Transverse colon (tissue), 4 donors: ENCODE results near the gene HOXC13. TPM values are rescaled to one million over a fixed set of nuclear protein-coding genes. Genes with fewer than 3 reads are reported as not detected.

Experiments
- DNase-seq: peaks from one replicate; pipeline ENCODE4 v3.0.0-alpha.2; 2019
- H3K27ac ChIP-seq, 4 donors: fragments of 200-600 bp; sonication (generic); 2 replicates each; pipeline ENCODE4 v1.5.1; 2016 to 2018; ENCODE audit warnings: inconsistent platforms in 4 of 4
- H3K27me3 ChIP-seq: fragments of 200-600 bp; sonication (generic); 2 replicates; pipeline ENCODE4 v1.5.1; 2017; ENCODE audit warnings: inconsistent platforms
- H3K36me3 ChIP-seq, 4 donors: fragments of 200-600 bp; sonication (generic); 2 replicates each; pipeline ENCODE4 v1.5.1; 2017 to 2019; ENCODE audit warnings: inconsistent platforms in 4 of 4
- H3K4me1 ChIP-seq, 4 donors: fragments of 200-600 bp; sonication (generic); 2 replicates each; pipeline ENCODE4 v1.5.1; 2017 to 2020; ENCODE audit warnings: inconsistent platforms in 4 of 4
- H3K4me3 ChIP-seq, 4 donors: fragments of 200-600 bp; sonication (generic); 1 replicate in 1 of 4; 2 replicates in 3 of 4; pipeline versions ENCODE4 v1.5.1 to v1.6.1; 2017 to 2019; ENCODE audit warnings: inconsistent platforms in 4 of 4
- H3K9me3 ChIP-seq, 2 donors: fragments of 200-600 bp; sonication (generic); 2 replicates each; pipeline ENCODE4 v1.5.1; 2017 to 2019; ENCODE audit warnings: inconsistent platforms in 2 of 2
- EP300 ChIP-seq: sonication (generic); formaldehyde crosslinking; IDR thresholded peaks from one replicate; pipeline ENCODE4 v1.6.1; 2017; ENCODE audit warnings: antibody characterized with exemption, low read depth
- POLR2A ChIP-seq: fragments of 450-650 bp; IDR thresholded peaks from one replicate; pipeline ENCODE4 v1.6.1; 2016; ENCODE audit warnings: antibody characterized with exemption, mild to moderate bottlenecking, moderate library complexity
- POLR2AphosphoS5 ChIP-seq, 3 donors: sonication (generic); formaldehyde crosslinking; IDR thresholded peaks; one replicate each; pipeline ENCODE4 v1.6.1; 2016; ENCODE audit warnings: antibody characterized with exemption in 3 of 3
- WGBS, 2 donors: methylation state at CpG; one replicate each; pipeline ENCODE4 v1.1.5; 2018; ENCODE audit warnings: low coverage in 1 of 2; 5-methylcytosine and 5-hydroxymethylcytosine counted together
- in situ Hi-C, 4 donors: fragments of 200-750 bp; cut with MboI; loops; one replicate each; pipeline versions ENCODE4 v1.15.0 to v1.15.1; 2017; ENCODE audit warnings: low sequenced_read_pairs in 3 of 4, low pct_ligation_motif_present in 1 of 4, low pct_unique_long_range_greater_than_20kb in 1 of 4
- intact Hi-C: fragments of 100-400 bp; cut with DNase I; formaldehyde crosslinking; loops from one replicate; pipeline ENCODE4 v1.15.1; 2023; ENCODE audit warnings: low total_unique reads
- total RNA-seq, 4 donors: library from RNA; depleted of rRNA; stranded (reverse); fragments of >200 nt; gene quantifications; one replicate each; pipeline ENCODE4 v1.1.0, GENCODE V29; 2016
- TF ChIP-seq, protein P1 (sequence below), 5 experiments: fragments of 200-600 bp in 3 of 5; fragments of 450-650 bp in 2 of 5; sonication (generic) in 3 of 5; IDR thresholded peaks; 1 replicate in 2 of 5; 2 replicates in 3 of 5; pipeline ENCODE4 v1.5.1; 2016 to 2017; ENCODE audit warnings: antibody characterized with exemption in 5 of 5, inconsistent platforms in 3 of 5, mild to moderate bottlenecking in 2 of 5, moderate library complexity in 1 of 5

Gene HOXC13
- total RNA-seq, 4 donors from 2014 or later, result not detected

DNA sequence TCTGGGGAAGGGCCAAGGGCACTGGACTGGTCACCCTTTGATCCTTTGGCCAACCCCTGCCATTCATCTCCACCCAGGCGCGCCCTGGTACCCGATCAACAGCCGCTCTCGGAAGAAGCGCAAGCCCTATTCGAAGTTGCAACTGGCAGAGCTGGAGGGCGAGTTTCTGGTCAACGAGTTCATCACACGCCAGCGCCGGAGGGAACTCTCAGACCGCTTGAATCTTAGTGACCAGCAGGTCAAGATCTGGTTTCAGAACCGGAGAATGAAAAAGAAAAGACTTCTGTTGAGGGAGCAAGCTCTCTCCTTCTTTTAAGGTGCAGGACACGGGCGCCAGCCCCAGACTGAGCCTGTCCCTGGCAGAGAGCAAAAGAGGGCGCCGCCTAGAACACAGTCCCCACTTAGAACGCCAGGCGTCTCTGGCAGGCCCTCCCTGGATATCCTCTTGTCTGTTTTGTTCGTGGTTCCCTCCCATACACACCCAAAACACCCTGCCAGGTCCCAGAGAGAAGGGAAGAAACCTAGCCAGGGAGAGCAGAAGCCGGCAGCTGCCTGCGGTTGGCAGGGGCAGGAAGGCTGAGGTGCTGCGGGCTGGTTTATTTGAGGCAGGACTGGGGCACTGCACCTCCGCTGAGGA is 17.7 kb downstream of the HOXC13 start:
- WGBS, 2 donors, result 21 to 32% methylated on average over 6 to 25 of the region's 25 CpGs
- in situ Hi-C loops, result no loop called here
- Histone ChIP-seq H3K27me3 (peaks cover 100% of the 10 kb centered on the region), H3K36me3 (no peaks in the 10 kb centered on the region), H3K9me3 (no peaks in the 10 kb centered on the region), H3K4me1 (peaks cover 0 to 11% (median 0%) of the 10 kb centered on the region in 4 donors), H3K4me3 (no peak overlapping the region), H3K27ac (no peak overlapping the region)
- intact Hi-C loops, result no loop called here
- no peak for DNase-seq
- TF ChIP-seq POLR2A (no peak), EP300 (no peak), POLR2AphosphoS5 (IDR thresholded peaks at IDR 0.05) (no peak)
- TF ChIP-seq, protein P1, sequence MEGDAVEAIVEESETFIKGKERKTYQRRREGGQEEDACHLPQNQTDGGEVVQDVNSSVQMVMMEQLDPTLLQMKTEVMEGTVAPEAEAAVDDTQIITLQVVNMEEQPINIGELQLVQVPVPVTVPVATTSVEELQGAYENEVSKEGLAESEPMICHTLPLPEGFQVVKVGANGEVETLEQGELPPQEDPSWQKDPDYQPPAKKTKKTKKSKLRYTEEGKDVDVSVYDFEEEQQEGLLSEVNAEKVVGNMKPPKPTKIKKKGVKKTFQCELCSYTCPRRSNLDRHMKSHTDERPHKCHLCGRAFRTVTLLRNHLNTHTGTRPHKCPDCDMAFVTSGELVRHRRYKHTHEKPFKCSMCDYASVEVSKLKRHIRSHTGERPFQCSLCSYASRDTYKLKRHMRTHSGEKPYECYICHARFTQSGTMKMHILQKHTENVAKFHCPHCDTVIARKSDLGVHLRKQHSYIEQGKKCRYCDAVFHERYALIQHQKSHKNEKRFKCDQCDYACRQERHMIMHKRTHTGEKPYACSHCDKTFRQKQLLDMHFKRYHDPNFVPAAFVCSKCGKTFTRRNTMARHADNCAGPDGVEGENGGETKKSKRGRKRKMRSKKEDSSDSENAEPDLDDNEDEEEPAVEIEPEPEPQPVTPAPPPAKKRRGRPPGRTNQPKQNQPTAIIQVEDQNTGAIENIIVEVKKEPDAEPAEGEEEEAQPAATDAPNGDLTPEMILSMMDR (IDR thresholded peaks at IDR 0.05), result no peak

DNA sequence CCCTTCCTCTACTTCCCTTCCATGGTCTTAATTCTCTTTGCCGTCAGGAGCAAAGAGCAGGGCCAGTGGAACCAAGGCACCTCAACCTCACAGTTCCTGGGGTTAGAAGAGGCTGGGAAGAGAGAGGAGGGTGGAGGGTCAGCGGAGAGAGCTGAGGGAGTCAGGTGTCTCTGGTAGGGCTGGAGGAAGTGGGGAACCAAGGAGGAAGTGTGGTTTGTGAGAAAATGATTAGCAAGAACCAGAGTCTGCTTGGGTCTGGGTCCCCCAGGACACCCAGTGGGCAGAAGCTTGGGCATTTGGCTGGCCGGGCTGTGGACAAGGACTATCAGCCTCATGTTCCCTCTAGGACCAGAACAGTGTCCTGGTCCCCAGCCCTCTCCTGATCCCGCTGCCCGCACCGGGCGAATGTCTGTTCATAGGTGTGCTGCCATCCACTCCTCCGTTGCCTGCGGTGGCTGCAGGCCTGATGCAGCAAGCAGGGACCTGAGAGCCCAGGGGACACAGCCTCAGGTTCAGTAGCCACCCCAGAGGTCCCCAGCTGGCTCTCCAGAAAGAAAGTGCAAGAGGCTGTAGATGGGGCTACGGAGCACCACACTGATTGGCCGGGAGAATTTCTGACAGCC is 18.4 kb downstream of the HOXC13 start:
- intact Hi-C loops, result no loop called here
- H3K27me3 ChIP-seq, result peaks cover 100% of the 10 kb centered on the region
- H3K36me3 ChIP-seq, result no peaks in the 10 kb centered on the region
- no peak overlapping the region for H3K27ac ChIP-seq
- in situ Hi-C loops, result no loop called here
- no peak overlapping the region for H3K4me3 ChIP-seq
- H3K4me1 ChIP-seq, result peaks cover 0 to 12% (median 0%) of the 10 kb centered on the region in 4 donors
- DNase-seq, result no peak
- H3K9me3 ChIP-seq, result no peaks in the 10 kb centered on the region
- 22 to 32% methylated on average over 6 to 11 of the region's 11 CpGs for WGBS, 2 donors
- TF ChIP-seq POLR2A (no peak), POLR2AphosphoS5 (IDR thresholded peaks at IDR 0.05) (no peak), EP300 (no peak)
- TF ChIP-seq, protein P1 (IDR thresholded peaks at IDR 0.05), result no peak

DNA sequence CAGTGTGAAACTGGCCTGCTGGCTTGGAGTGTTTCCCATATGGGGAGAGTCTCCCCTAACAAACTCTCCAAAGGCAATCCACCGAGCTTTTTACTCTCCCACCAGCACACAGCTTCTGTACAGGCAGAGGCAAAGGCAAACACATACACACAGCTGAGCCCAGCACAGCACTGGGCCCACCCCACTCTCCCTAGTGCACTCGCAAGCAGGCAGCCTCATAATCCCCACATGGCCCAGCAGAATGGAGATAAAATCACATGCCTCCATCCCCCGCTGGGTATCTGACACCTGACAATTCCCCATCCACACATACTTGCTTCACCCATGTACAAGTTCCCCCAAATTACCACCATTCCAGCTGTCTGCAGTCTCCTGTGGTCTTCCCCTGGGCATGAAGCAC is 19.5 kb downstream of the HOXC13 start:
- intact Hi-C loops (no loop called here), in situ Hi-C loops (no loop called here)
- WGBS, 2 donors, result 29% methylated on average over 3 of the region's 3 CpGs; no CpG with 5 or more reads in 1 of the 2 donors
- H3K27me3 ChIP-seq, result peaks cover 100% of the 10 kb centered on the region
- no peak for DNase-seq
- no peaks in the 10 kb centered on the region for H3K9me3 ChIP-seq
- H3K4me1 ChIP-seq, result peaks cover 0 to 12% (median 0%) of the 10 kb centered on the region in 4 donors
- H3K27ac ChIP-seq, result no peak overlapping the region
- H3K36me3 ChIP-seq, result no peaks in the 10 kb centered on the region
- no peak for TF ChIP-seq POLR2AphosphoS5 (IDR thresholded peaks at IDR 0.05)
- TF ChIP-seq, protein P1 (IDR thresholded peaks at IDR 0.05), result no peak
- TF ChIP-seq POLR2A, result no peak
- no peak for TF ChIP-seq EP300
- H3K4me3 ChIP-seq, result no peak overlapping the region

DNA sequence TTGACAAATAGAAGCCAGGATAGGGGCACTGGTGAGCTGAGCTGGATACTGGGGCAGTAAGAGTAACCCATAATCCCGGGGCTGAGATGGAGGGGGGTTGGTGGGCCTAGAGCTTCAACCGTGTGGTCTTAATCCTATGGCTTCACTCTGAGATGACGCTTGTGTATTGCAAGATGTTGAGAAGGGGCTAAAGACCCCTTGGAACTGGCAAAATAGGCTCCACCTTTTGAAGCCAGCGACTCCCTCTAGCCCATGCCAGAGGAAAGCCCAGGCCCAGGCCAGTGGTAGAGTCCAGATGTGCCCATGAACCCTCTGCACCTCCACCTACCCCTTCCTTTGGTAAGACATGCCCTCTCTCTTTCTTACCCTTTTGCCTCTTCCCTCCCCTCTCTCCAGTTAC is 20.7 kb downstream of the HOXC13 start:
- no peak overlapping the region for H3K27ac ChIP-seq
- WGBS, 2 donors, result 29% methylated on average over 4 of the region's 4 CpGs; no CpG with 5 or more reads in 1 of the 2 donors
- H3K4me3 ChIP-seq, result no peak overlapping the region
- TF ChIP-seq EP300 (no peak), POLR2A (no peak), POLR2AphosphoS5 (IDR thresholded peaks at IDR 0.05) (no peak)
- TF ChIP-seq, protein P1 (IDR thresholded peaks at IDR 0.05), result no peak
- H3K36me3 ChIP-seq, result no peaks in the 10 kb centered on the region
- H3K9me3 ChIP-seq, result no peaks in the 10 kb centered on the region
- intact Hi-C loops, result no loop called here
- H3K4me1 ChIP-seq, result peaks cover 0 to 12% (median 0%) of the 10 kb centered on the region in 4 donors
- peaks cover 100% of the 10 kb centered on the region for H3K27me3 ChIP-seq
- DNase-seq, result no peak
- in situ Hi-C loops, result no loop called here
